Tongue (tissue), 2 donors: ENCODE measurements around the gene CMTM6. TPM values are rescaled to one million over a fixed set of nuclear protein-coding genes. Genes with fewer than 3 reads are reported as not detected.
"Not testable (repeated sequence)": the region's sequence is repeated elsewhere in the genome, so short reads cannot be mapped to it uniquely, and the experiment has no call there.

Experiments used
- DNase-seq: peaks from one replicate; pipeline ENCODE4 v3.0.0-alpha.2; 2015
- total RNA-seq: library from RNA; depleted of rRNA; stranded (reverse); fragments of >200 nt; gene quantifications from one replicate; pipeline ENCODE4 v1.2.3, GENCODE V29; 2014

CMTM6 gene
- total RNA-seq, 1 donor from 2014 or later: 75.1 TPM

GRCh38 chr3:32464726-32465125 is 37.9 kb downstream of the CMTM6 start:
- DNase-seq: not testable (repeated sequence)

- not testable (repeated sequence) for DNase-seq
Observed at GRCh38 chr3:32463415-32463814, 39.2 kb downstream of the CMTM6 start.

- DNase-seq: not testable (repeated sequence)
Observed at GRCh38 chr3:32462191-32462986, 40.3 kb downstream of the CMTM6 start.

GRCh38 chr3:32460817-32461496 is 41.7 kb downstream of the CMTM6 start:
- DNase-seq: not testable (repeated sequence)

- DNase-seq: peak; percentile 70
Observed at GRCh38 chr3:32460031-32460749, 42.5 kb downstream of the CMTM6 start.

GRCh38 chr3:32459450-32459849 is 43.2 kb downstream of the CMTM6 start:
- no peak for DNase-seq

- DNase-seq: no peak
Observed at GRCh38 chr3:32457971-32458471, 44.6 kb downstream of the CMTM6 start.

GRCh38 chr3:32456429-32457130 is 46.1 kb downstream of the CMTM6 start:
- no peak for DNase-seq

GRCh38 chr3:32455609-32456428 is 46.8 kb downstream of the CMTM6 start:
- DNase-seq: no peak

- no peak for DNase-seq
Observed at GRCh38 chr3:32454731-32455608, 47.7 kb downstream of the CMTM6 start.

GRCh38 chr3:32454111-32454510 is 48.5 kb downstream of the CMTM6 start:
- DNase-seq: no peak

- no peak for DNase-seq
Observed at GRCh38 chr3:32453346-32453745, 49.3 kb downstream of the CMTM6 start.

GRCh38 chr3:32452009-32452408 is 50.6 kb downstream of the CMTM6 start:
- no peak for DNase-seq

GRCh38 chr3:32450992-32451659 is 51.5 kb downstream of the CMTM6 start:
- no peak for DNase-seq

GRCh38 chr3:32450426-32450825 is 52.2 kb downstream of the CMTM6 start:
- DNase-seq: no peak

GRCh38 chr3:32449691-32450090 is 53.0 kb downstream of the CMTM6 start:
- DNase-seq: peak; percentile 41

- DNase-seq: peak; percentile 67
Observed at GRCh38 chr3:32448686-32449474, 53.8 kb downstream of the CMTM6 start.

GRCh38 chr3:32447865-32448400 is 54.7 kb downstream of the CMTM6 start:
- no peak for DNase-seq
